Endothelial cell of umbilical vein (primary cell): ENCODE data around the gene COL9A1. TPM values are rescaled to one million over a fixed set of nuclear protein-coding genes. Genes with fewer than 3 reads are reported as not detected.

Source experiments
- BruUV-seq: library from RNA; stranded (reverse); fragments of 400-500 nt; replicated peaks from 2 replicates; lab custom pipeline; 2021; lab: Mats Ljungman, UMichigan
- CTCF ChIA-PET: fragments of 300-600, 350-600 bp; sonication (Branson Sonifier 250); formaldehyde crosslinking; loops from one replicate; lab custom pipeline; 2021; ENCODE audit warnings: antibody characterized with exemption, inconsistent platforms; lab: Charles Lee
- POLR2A ChIA-PET: fragments of 300-600, 350-600 bp; sonication (Branson Sonifier 250); formaldehyde crosslinking; loops from one replicate; lab custom pipeline; 2021; ENCODE audit warnings: antibody characterized with exemption, inconsistent platforms; lab: Charles Lee
- DNase-seq: peaks from one replicate; pipeline ENCODE4 v3.0.0-alpha.2; 2011; ENCODE audit warnings: low read depth, low spot score
- FAIRE-seq: peaks from 2 replicates; lab custom pipeline; 2011; peaks lifted over from hg19 to GRCh38; lab: Jason Lieb, UNC
- H2AFZ ChIP-seq: 2 replicates; pipeline ENCODE4 v1.6.0; 2012; ENCODE audit warnings: low read depth, low read length, control low read depth, inconsistent platforms
- H3K27ac ChIP-seq: 2 replicates; pipeline ENCODE4 v1.5.1; 2011; ENCODE audit warnings: low read depth, mild to moderate bottlenecking, control low read depth, low read length, moderate library complexity; ENCODE audit not compliant: insufficient read depth
- H3K27me3 ChIP-seq, 2 experiments: 2 replicates each; pipeline versions ENCODE4 v1.6.0 to v1.6.1; 2011; ENCODE audit warnings: low read length in 2 of 2, mixed read lengths in 1 of 2; ENCODE audit not compliant: control insufficient read depth in 2 of 2, insufficient read depth in 2 of 2
- H3K36me3 ChIP-seq, 2 experiments: 2 replicates in 1 of 2; 3 replicates in 1 of 2; pipeline ENCODE4 v1.5.1; 2011; ENCODE audit warnings: low read length in 2 of 2, mild to moderate bottlenecking in 1 of 2, moderate library complexity in 1 of 2; ENCODE audit not compliant: control insufficient read depth in 2 of 2, insufficient read depth in 2 of 2; ENCODE audit errors: extremely low read depth in 1 of 2
- H3K4me1 ChIP-seq: 3 replicates; pipeline ENCODE4 v1.5.1; 2011; ENCODE audit warnings: mild to moderate bottlenecking, low read length; ENCODE audit not compliant: control insufficient read depth, insufficient read depth; ENCODE audit errors: extremely low read depth
- H3K4me2 ChIP-seq: 2 replicates; pipeline ENCODE4 v1.6.1; 2011; ENCODE audit warnings: low read length, control low read depth, mixed read lengths; ENCODE audit not compliant: insufficient read depth
- H3K4me3 ChIP-seq, 3 experiments: fragments of 200-600 bp in 1 of 3; sonication (generic), shearing (Covaris generic) in 1 of 3; replicated peaks in 1 of 3; 2 replicates each; pipeline ENCODE4 v1.5.1; 2011 to 2016; ENCODE audit warnings: control low read depth in 3 of 3, low read length in 3 of 3, mild to moderate bottlenecking in 2 of 3, inconsistent platforms in 1 of 3, low read depth in 1 of 3, moderate library complexity in 1 of 3; ENCODE audit not compliant: insufficient read depth in 1 of 3
- H3K79me2 ChIP-seq: 2 replicates; pipeline ENCODE4 v1.6.0; 2012; ENCODE audit warnings: low read length, inconsistent platforms; ENCODE audit not compliant: control insufficient read depth, insufficient read depth
- H3K9ac ChIP-seq: replicated peaks from 2 replicates; pipeline ENCODE3; 2011; ENCODE audit warnings: low read length, control low read depth; ENCODE audit not compliant: insufficient read depth; ENCODE audit errors: extremely low read depth
- H3K9me1 ChIP-seq: replicated peaks from 3 replicates; pipeline ENCODE4 v1.6.0; 2011; ENCODE audit warnings: mild to moderate bottlenecking, low read length; ENCODE audit not compliant: control insufficient read depth, insufficient read depth; ENCODE audit errors: extremely low read depth
- H3K9me3 ChIP-seq: replicated peaks from 2 replicates; pipeline ENCODE4 v1.5.1; 2012; ENCODE audit warnings: low read length, inconsistent platforms; ENCODE audit not compliant: control insufficient read depth, insufficient read depth
- H4K20me1 ChIP-seq: replicated peaks from 2 replicates; pipeline ENCODE3; 2011; ENCODE audit warnings: mild to moderate bottlenecking, low read length; ENCODE audit not compliant: control insufficient read depth, insufficient read depth; ENCODE audit errors: extremely low read depth
- CTCF ChIP-seq, 2 donors: IDR thresholded peaks; 1 replicate in 1 of 2; 2 replicates in 1 of 2; pipeline ENCODE4 v1.5.1; 2011; ENCODE audit warnings: low read length in 2 of 2, mild to moderate bottlenecking in 2 of 2, moderate library complexity in 2 of 2, control low read depth in 1 of 2, inconsistent platforms in 1 of 2, low read depth in 1 of 2; ENCODE audit not compliant: insufficient read depth in 1 of 2; ENCODE audit errors: extremely low read depth in 1 of 2
- EZH2 ChIP-seq: IDR thresholded peaks from 2 replicates; pipeline ENCODE4 v1.6.1; 2012; ENCODE audit warnings: borderline replicate concordance, low read depth, mild to moderate bottlenecking, moderate library complexity, low read length, inconsistent platforms; ENCODE audit not compliant: severe bottlenecking
- FOS ChIP-seq: IDR thresholded peaks from 2 replicates; pipeline ENCODE4 v1.6.1; 2011; ENCODE audit warnings: mild to moderate bottlenecking, low read length, moderate library complexity, borderline replicate concordance; ENCODE audit not compliant: insufficient read depth
- GATA2 ChIP-seq: IDR thresholded peaks from 2 replicates; pipeline ENCODE4 v1.7.0; 2011; ENCODE audit warnings: low read depth, mild to moderate bottlenecking, moderate library complexity, mixed read lengths, low read length; ENCODE audit not compliant: insufficient read length, insufficient read depth
- JUN ChIP-seq: IDR thresholded peaks from 2 replicates; pipeline ENCODE4 v1.6.1; 2011; ENCODE audit warnings: borderline replicate concordance, low read depth; ENCODE audit not compliant: insufficient read length, insufficient read depth
- MAX ChIP-seq: IDR thresholded peaks from 2 replicates; pipeline ENCODE4 v1.6.1; 2011; ENCODE audit not compliant: insufficient read depth, insufficient read length
- MYC ChIP-seq: IDR thresholded peaks from one replicate; pipeline ENCODE4 v1.6.1; 2011; ENCODE audit warnings: mild to moderate bottlenecking, low read depth, low read length
- POLR2A ChIP-seq: IDR thresholded peaks from 2 replicates; pipeline ENCODE4 v1.6.1; 2012; ENCODE audit warnings: low read depth, mild to moderate bottlenecking, control low read depth, low read length
- POLR2AphosphoS5 ChIP-seq: IDR thresholded peaks from 2 replicates; pipeline ENCODE4 v1.6.1; 2012; ENCODE audit warnings: low read depth, mild to moderate bottlenecking, control low read depth, low read length, moderate library complexity; ENCODE audit not compliant: insufficient read depth
- dilution Hi-C: fragments of 300-500 bp; cut with MboI; formaldehyde crosslinking; loops from one replicate; pipeline ENCODE4 v1.15.0; 2019; ENCODE audit warnings: low sequenced_read_pairs; ENCODE audit not compliant: extremely low pct_ligation_motif_present
- intact Hi-C: fragments of 100-400 bp; cut with micrococcal nuclease; formaldehyde crosslinking; loops from one replicate; pipeline ENCODE4 v1.10.0; 2022
- polyA plus RNA-seq, 4 experiments: library from polyadenylated mRNA; depleted of rRNA in 3 of 4; stranded (reverse) in 3 of 4; unstranded in 1 of 4; fragments of >200 nt; gene quantifications; 2 replicates each; pipeline versions ENCODE4 v1.2.1 to v1.2.3, GENCODE V29; 2011 to 2012; ENCODE audit warnings: missing spikeins in 1 of 4
- total RNA-seq: library from RNA; stranded (reverse); gene quantifications from 2 replicates; pipeline ENCODE4 v1.2.3, GENCODE V29; 2021

COL9A1 gene
- total and polyA plus RNA-seq, 2 donors (not counting 3 experiments of a cell fraction or from before 2014, with no cell fraction given), result not detected

- no peaks in the 10 kb centered on the region for H4K20me1 ChIP-seq
- BruUV-seq, result no TSS peak
- no peaks in the 10 kb centered on the region for H3K9me1 ChIP-seq
- TF ChIP-seq CTCF (IDR thresholded peaks at IDR 0.05; ENCODE audit: extremely low read depth in 1 of 2, insufficient read depth in 1 of 2, low read depth in 1 of 2, low read length in 2 of 2) (no peak), POLR2A (no peak), EZH2 (no peak), POLR2AphosphoS5 (no peak), MYC (no peak), MAX (no peak), FOS (no peak), GATA2 (no peak), JUN (no peak)
- FAIRE-seq (no peak), DNase-seq (no peak)
- no peaks in the 10 kb centered on the region for H3K27me3 ChIP-seq
- intact Hi-C loops, result no loop called here
- POLR2A ChIA-PET, result no interaction called here
- H3K36me3 ChIP-seq, result no peaks in the 10 kb centered on the region
- no peak overlapping the region for H3K27ac ChIP-seq
- H3K9ac ChIP-seq, result no peak overlapping the region
- no peak overlapping the region for H2AFZ ChIP-seq
- no peak overlapping the region for H3K4me2 ChIP-seq
- no peaks in the 10 kb centered on the region for H3K9me3 ChIP-seq
- no peaks in the 10 kb centered on the region for H3K4me1 ChIP-seq
- dilution Hi-C loops, result no loop called here
- CTCF ChIA-PET, result no interaction called here
- no peaks in the 10 kb centered on the region for H3K79me2 ChIP-seq
- H3K4me3 ChIP-seq, result no peak overlapping the region
Measured at GRCh38 chr6:70172252-70172651, 130.6 kb downstream of the COL9A1 start.
